Stimulated activated CD4-positive, alpha-beta T cell treated with anti-CD3 and anti-CD28 coated beads, Interleukin-4, amount 100 ng/mL, for 48 hours (primary cell): Measurements from ENCODE around the gene CEP350.

Experiments
- DNase-seq, 2 donors: peaks; one replicate each; pipeline ENCODE4 v3.0.0-alpha.2; 2020; ENCODE audit warnings: low read depth in 2 of 2

The CEP350 gene

GRCh38 chr1:180155182-180155682, 200.6 kb downstream of the CEP350 start:
- DNase-seq: no peak

- no peak for DNase-seq
Measured at GRCh38 chr1:180156201-180156600, 201.6 kb downstream of the CEP350 start.

GRCh38 chr1:180156631-180157091, 202.1 kb downstream of the CEP350 start:
- DNase-seq: no peak

GRCh38 chr1:180157108-180157507, 202.5 kb downstream of the CEP350 start:
- DNase-seq: no peak

GRCh38 chr1:180157576-180158057, 203.0 kb downstream of the CEP350 start:
- DNase-seq: no peak

- DNase-seq: no peak
Measured at GRCh38 chr1:180158149-180159147, 203.8 kb downstream of the CEP350 start.

GRCh38 chr1:180160357-180160756, 205.7 kb downstream of the CEP350 start:
- no peak for DNase-seq

- DNase-seq: no peak
Measured at GRCh38 chr1:180163041-180163440, 208.4 kb downstream of the CEP350 start.
